Measurements from ENCODE around the gene ACAA2. TPM values are rescaled to one million over a fixed set of nuclear protein-coding genes. Genes with fewer than 3 reads are reported as not detected.

The ACAA2 gene
- total and polyA plus RNA-seq, 10 of the 15 experiments (the other 5 are each of a cell fraction or from before 2014, with no cell fraction given), result 43.1 to 134 (median 64.6) TPM

DNA sequence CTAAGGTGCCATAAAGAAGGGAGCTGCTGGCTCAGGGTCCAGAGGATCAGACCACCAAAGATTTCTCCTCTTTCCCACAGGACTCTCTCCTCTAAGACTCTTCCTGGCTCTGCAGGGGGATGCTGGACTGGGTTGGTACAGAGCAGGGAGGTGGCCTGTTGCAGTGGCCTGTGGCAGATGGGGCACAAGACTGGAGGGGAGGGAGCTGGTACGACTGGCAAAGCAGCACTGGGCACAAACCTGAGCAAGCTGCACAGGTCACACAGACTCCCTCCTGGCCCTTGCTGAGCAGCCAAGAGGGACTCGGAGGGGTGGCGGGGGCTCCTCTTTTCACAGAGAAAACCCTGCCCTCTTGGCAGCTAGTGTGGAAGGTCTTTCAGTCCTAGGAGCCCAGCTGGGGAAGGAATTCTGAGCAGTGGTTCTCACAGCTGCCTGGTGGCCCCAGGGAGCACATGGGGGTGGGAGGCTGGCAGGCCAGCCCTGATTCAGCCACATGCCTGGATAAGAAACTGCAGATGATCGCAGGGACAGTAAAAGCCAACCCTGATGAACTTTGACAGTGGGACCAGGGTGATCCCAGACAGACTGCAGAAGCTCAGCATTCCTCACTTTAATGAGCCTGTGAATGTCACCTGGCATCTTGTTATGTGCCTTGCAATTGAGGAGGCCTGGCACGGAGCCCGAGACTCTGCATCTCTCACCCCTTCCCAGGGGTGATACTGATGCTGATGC lies 32.5 kb upstream of the ACAA2 start (continued):
- TF ChIP-seq RELB (IDR thresholded peaks at IDR 0.05; ENCODE audit: low read depth) (no peak), TBL1XR1 (IDR thresholded peaks at IDR 0.05; ENCODE audit: low read depth, low read length) (no peak), POLR2A (IDR thresholded peaks at IDR 0.05; ENCODE audit: low read depth, low read length) (no peak), HDAC2 (IDR thresholded peaks at IDR 0.05) (no peak)

- ChIA-PET RAD21 (ENCODE audit: unreplicated experiment) (no interaction called here), SMC1A (ENCODE audit: uncharacterized antibody, unreplicated experiment) (interaction anchor here (1.0 to 1.4 kb wide), 2 partner anchors 13 to 22 kb away, joined by 4 to 6 read pairs; no protein-coding TSS in a partner anchor), CTCF (interaction anchor here (0.6 to 1.5 kb wide), 3 partner anchors 14 to 16 kb away, joined by 3 read pairs; no protein-coding TSS in a partner anchor), POLR2A (no interaction called here)
- H3K9me3 ChIP-seq (replicated peaks; ENCODE audit: control insufficient read depth, insufficient read depth, low read length), result no peaks in the 10 kb centered on the region
- no peak overlapping the region for H3K9ac ChIP-seq (ENCODE audit: control insufficient read depth, insufficient read depth, low read length)
- H3K27ac ChIP-seq (ENCODE audit: control insufficient read depth, insufficient read depth), result no peak overlapping the region
- no peaks in the 10 kb centered on the region for H3K36me3 ChIP-seq (ENCODE audit: control insufficient read depth in 2 of 2, insufficient read depth in 2 of 2, low read length in 1 of 2)
- DNase-seq (ENCODE audit: low read depth, low spot score) (no peak), ATAC-seq (no peak), FAIRE-seq (no peak)
- H2AFZ ChIP-seq (ENCODE audit: control insufficient read depth, low read depth, low read length), result no peak overlapping the region
- in situ Hi-C loops (cut with MboI) (no loop called here), intact Hi-C loops (cut with micrococcal nuclease; ENCODE audit: unreplicated experiment) (no loop called here)
- H3K27me3 ChIP-seq (replicated peaks in 1 of 2; ENCODE audit: control insufficient read depth in 2 of 2, insufficient read depth in 2 of 2, low read length in 1 of 2), result peaks cover 0 to under 1% of the 10 kb centered on the region in 2 experiments; a peak in 1 of 4 replicates
- no TSS peak for BruUV-seq (replicated peaks)
- WGBS (ENCODE audit: insufficient coverage, insufficient replicate concordance, low lambda C conversion rate, missing lambda C conversion rate), result 29% methylated on average over 1 of the region's 1 CpG
- no peaks in the 10 kb centered on the region for H3K79me2 ChIP-seq (ENCODE audit: control insufficient read depth, insufficient read depth, low read length)
- no peaks in the 10 kb centered on the region for H4K20me1 ChIP-seq (ENCODE audit: control insufficient read depth, insufficient read depth)
- no peaks in the 10 kb centered on the region for H3K4me1 ChIP-seq (ENCODE audit: control insufficient read depth, insufficient read depth, low read length)
- H3K4me3 ChIP-seq, result no peak overlapping the region
- no peak overlapping the region for H3K4me2 ChIP-seq (ENCODE audit: control insufficient read depth, insufficient read depth)
- no peak for TF ChIP-seq BMI1 (IDR thresholded peaks at IDR 0.05; ENCODE audit: borderline replicate concordance)
- no peak for TF ChIP-seq ZBTB33 (IDR thresholded peaks at IDR 0.05)
- TF ChIP-seq, protein P1, sequence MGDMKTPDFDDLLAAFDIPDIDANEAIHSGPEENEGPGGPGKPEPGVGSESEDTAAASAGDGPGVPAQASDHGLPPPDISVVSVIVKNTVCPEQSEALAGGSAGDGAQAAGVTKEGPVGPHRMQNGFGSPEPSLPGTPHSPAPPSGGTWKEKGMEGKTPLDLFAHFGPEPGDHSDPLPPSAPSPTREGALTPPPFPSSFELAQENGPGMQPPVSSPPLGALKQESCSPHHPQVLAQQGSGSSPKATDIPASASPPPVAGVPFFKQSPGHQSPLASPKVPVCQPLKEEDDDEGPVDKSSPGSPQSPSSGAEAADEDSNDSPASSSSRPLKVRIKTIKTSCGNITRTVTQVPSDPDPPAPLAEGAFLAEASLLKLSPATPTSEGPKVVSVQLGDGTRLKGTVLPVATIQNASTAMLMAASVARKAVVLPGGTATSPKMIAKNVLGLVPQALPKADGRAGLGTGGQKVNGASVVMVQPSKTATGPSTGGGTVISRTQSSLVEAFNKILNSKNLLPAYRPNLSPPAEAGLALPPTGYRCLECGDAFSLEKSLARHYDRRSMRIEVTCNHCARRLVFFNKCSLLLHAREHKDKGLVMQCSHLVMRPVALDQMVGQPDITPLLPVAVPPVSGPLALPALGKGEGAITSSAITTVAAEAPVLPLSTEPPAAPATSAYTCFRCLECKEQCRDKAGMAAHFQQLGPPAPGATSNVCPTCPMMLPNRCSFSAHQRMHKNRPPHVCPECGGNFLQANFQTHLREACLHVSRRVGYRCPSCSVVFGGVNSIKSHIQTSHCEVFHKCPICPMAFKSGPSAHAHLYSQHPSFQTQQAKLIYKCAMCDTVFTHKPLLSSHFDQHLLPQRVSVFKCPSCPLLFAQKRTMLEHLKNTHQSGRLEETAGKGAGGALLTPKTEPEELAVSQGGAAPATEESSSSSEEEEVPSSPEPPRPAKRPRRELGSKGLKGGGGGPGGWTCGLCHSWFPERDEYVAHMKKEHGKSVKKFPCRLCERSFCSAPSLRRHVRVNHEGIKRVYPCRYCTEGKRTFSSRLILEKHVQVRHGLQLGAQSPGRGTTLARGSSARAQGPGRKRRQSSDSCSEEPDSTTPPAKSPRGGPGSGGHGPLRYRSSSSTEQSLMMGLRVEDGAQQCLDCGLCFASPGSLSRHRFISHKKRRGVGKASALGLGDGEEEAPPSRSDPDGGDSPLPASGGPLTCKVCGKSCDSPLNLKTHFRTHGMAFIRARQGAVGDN (IDR thresholded peaks at IDR 0.05), result no peak
- TF ChIP-seq, protein P2, sequence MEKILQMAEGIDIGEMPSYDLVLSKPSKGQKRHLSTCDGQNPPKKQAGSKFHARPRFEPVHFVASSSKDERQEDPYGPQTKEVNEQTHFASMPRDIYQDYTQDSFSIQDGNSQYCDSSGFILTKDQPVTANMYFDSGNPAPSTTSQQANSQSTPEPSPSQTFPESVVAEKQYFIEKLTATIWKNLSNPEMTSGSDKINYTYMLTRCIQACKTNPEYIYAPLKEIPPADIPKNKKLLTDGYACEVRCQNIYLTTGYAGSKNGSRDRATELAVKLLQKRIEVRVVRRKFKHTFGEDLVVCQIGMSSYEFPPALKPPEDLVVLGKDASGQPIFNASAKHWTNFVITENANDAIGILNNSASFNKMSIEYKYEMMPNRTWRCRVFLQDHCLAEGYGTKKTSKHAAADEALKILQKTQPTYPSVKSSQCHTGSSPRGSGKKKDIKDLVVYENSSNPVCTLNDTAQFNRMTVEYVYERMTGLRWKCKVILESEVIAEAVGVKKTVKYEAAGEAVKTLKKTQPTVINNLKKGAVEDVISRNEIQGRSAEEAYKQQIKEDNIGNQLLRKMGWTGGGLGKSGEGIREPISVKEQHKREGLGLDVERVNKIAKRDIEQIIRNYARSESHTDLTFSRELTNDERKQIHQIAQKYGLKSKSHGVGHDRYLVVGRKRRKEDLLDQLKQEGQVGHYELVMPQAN (conservative IDR thresholded peaks at IDR 0.05), result no peak
- TF ChIP-seq, protein P3, sequence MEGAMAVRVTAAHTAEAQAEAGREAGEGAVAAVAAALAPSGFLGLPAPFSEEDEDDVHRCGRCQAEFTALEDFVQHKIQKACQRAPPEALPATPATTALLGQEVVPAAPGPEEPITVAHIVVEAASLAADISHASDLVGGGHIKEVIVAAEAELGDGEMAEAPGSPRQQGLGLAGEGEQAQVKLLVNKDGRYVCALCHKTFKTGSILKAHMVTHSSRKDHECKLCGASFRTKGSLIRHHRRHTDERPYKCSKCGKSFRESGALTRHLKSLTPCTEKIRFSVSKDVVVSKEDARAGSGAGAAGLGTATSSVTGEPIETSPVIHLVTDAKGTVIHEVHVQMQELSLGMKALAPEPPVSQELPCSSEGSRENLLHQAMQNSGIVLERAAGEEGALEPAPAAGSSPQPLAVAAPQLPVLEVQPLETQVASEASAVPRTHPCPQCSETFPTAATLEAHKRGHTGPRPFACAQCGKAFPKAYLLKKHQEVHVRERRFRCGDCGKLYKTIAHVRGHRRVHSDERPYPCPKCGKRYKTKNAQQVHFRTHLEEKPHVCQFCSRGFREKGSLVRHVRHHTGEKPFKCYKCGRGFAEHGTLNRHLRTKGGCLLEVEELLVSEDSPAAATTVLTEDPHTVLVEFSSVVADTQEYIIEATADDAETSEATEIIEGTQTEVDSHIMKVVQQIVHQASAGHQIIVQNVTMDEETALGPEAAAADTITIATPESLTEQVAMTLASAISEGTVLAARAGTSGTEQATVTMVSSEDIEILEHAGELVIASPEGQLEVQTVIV (IDR thresholded peaks at IDR 0.05; ENCODE audit: borderline replicate concordance, partially characterized antibody), result no peak
Observed at GRCh38 chr18:49844903-49845302, 31.6 kb upstream of the ACAA2 start.
